Osteoblast (primary cell): ENCODE measurements around the gene KIR3DL2. TPM values are rescaled to one million over a fixed set of nuclear protein-coding genes. Genes with fewer than 3 reads are reported as not detected.
"Not testable (repeated sequence)": the region's sequence is repeated elsewhere in the genome, so short reads cannot be mapped to it uniquely, and the experiment has no call there.

Experiments
- DNase-seq: peaks from one replicate; pipeline ENCODE4 v3.0.0; 2011; ENCODE audit warnings: low spot score, mixed read lengths; ENCODE audit not compliant: insufficient read length; ENCODE audit errors: missing footprints
- H2AFZ ChIP-seq: 2 replicates; pipeline ENCODE4 v1.6.0; 2011; ENCODE audit warnings: mild to moderate bottlenecking, low read length
- H3K27ac ChIP-seq: 2 replicates; pipeline ENCODE4 v1.5.1; 2011; ENCODE audit warnings: mild to moderate bottlenecking, low read depth, low read length, moderate library complexity
- H3K27me3 ChIP-seq: 2 replicates; pipeline ENCODE4 v1.6.0; 2012; ENCODE audit warnings: mild to moderate bottlenecking, control low read depth, inconsistent platforms, low read length, moderate library complexity; ENCODE audit not compliant: insufficient read depth
- H3K36me3 ChIP-seq: 2 replicates; pipeline ENCODE4 v1.5.1; 2011; ENCODE audit warnings: mild to moderate bottlenecking, low read length, control low read depth, moderate library complexity; ENCODE audit not compliant: insufficient read depth
- H3K4me1 ChIP-seq: 2 replicates; pipeline ENCODE4 v1.5.1; 2011; ENCODE audit warnings: mild to moderate bottlenecking, low read length, control low read depth, moderate library complexity; ENCODE audit not compliant: insufficient read depth
- H3K4me2 ChIP-seq: 2 replicates; pipeline ENCODE4 v1.6.0; 2011; ENCODE audit warnings: mild to moderate bottlenecking, low read length; ENCODE audit not compliant: insufficient read depth
- H3K4me3 ChIP-seq: fragments of 200-600 bp; sonication (generic); 3 replicates; pipeline ENCODE4 v1.5.1; 2012; ENCODE audit warnings: mild to moderate bottlenecking, low read length, inconsistent platforms; ENCODE audit not compliant: insufficient read depth
- H3K79me2 ChIP-seq: 2 replicates; pipeline ENCODE4 v1.6.0; 2012; ENCODE audit warnings: mild to moderate bottlenecking, low read length, control low read depth, inconsistent platforms; ENCODE audit not compliant: insufficient read depth
- H3K9me3 ChIP-seq: 2 replicates; pipeline ENCODE4 v1.5.1; 2011; ENCODE audit warnings: low read depth, low read length, control low read depth
- H4K20me1 ChIP-seq: 2 replicates; pipeline ENCODE4 v1.6.0; 2012; ENCODE audit warnings: mild to moderate bottlenecking, low read length, control low read depth; ENCODE audit not compliant: insufficient read depth
- total RNA-seq: library from RNA; depleted of rRNA; stranded (reverse); fragments of >200 nt; gene quantifications from 2 replicates; pipeline ENCODE4 v1.2.3, GENCODE V29; 2012
- TF ChIP-seq, protein P1 (sequence below): IDR thresholded peaks from 2 replicates; pipeline ENCODE4 v1.5.1; 2011; ENCODE audit warnings: mild to moderate bottlenecking, low read depth, low read length, moderate library complexity; ENCODE audit errors: extremely low read depth

Gene KIR3DL2
- total RNA-seq, 1 donor: not detected

DNA sequence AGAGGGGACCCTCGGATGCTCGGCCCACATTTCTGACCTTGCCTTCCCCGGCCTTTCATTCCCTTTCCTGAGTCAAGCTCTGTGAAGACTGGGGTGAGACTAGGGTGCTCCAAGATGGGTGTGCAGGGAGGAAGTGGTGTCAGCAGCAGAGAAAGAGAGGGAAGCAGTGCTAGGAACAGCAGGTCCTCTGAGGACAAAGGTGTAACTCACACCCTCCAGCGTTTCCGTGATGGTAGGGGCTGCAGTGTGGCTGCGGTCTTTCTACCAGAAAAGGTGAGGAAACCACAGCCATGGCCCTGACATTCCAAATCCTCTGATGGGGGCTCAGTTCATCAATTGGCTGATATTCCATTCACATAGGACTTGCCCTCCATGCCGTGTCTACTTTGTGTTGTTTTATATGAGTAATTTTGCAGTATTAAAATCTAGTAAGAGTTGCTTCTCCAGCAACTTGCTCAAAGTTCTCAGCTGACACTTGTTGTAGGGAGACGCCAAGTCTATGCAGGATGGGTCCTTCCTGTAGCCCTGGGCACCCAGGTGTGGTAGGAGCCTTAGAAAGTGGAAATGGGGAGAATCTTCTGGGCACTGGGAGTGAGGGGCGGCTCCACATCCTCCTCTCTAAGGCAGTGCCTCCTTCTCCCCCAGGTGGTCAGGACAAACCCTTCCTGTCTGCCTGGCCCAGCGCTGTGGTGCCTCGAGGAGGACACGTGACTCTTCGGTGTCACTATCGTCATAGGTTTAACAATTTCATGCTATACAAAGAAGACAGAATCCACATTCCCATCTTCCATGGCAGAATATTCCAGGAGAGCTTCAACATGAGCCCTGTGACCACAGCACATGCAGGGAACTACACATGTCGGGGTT, 32.3 kb upstream of the KIR3DL2 start:
- no peak overlapping the region for H3K4me2 ChIP-seq
- no peak for DNase-seq
- no peak overlapping the region for H2AFZ ChIP-seq

DNA sequence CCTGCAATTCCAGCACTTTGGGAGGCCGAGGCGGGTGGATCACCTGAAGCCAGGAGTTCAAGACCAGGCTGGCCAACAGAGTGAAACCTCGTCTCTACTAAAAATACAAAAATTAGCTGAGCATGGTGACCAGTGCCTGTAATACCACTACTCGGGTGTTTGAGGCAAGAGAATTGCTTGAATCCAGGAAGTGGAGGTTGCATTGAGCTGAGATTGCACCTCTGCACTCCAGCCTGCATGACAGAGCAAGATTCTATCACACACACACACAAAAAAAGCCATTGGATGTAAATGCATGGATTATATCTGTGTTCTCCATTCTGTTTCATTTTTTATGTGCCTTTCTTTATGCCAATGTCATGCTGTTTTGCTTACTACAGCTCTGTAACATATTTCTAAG, 25.8 kb upstream of the KIR3DL2 start:
- not testable (repeated sequence) for H3K79me2 ChIP-seq, H3K4me1 ChIP-seq, DNase-seq, H3K36me3 ChIP-seq, H3K27me3 ChIP-seq, H3K27ac ChIP-seq, H3K4me3 ChIP-seq, H3K9me3 ChIP-seq, H3K4me2 ChIP-seq, H4K20me1 ChIP-seq, H2AFZ ChIP-seq

More for the DNA sequence above, 32.3 kb upstream of the KIR3DL2 start:
- Histone ChIP-seq H3K36me3 (no peaks in the 10 kb centered on the region), H3K4me1 (no peaks in the 10 kb centered on the region), H3K27ac (no peak overlapping the region), H3K79me2 (no peaks in the 10 kb centered on the region), H3K27me3 (no peaks in the 10 kb centered on the region), H3K4me3 (no peak overlapping the region), H4K20me1 (no peaks in the 10 kb centered on the region), H3K9me3 (no peaks in the 10 kb centered on the region)
- TF ChIP-seq, protein P1, sequence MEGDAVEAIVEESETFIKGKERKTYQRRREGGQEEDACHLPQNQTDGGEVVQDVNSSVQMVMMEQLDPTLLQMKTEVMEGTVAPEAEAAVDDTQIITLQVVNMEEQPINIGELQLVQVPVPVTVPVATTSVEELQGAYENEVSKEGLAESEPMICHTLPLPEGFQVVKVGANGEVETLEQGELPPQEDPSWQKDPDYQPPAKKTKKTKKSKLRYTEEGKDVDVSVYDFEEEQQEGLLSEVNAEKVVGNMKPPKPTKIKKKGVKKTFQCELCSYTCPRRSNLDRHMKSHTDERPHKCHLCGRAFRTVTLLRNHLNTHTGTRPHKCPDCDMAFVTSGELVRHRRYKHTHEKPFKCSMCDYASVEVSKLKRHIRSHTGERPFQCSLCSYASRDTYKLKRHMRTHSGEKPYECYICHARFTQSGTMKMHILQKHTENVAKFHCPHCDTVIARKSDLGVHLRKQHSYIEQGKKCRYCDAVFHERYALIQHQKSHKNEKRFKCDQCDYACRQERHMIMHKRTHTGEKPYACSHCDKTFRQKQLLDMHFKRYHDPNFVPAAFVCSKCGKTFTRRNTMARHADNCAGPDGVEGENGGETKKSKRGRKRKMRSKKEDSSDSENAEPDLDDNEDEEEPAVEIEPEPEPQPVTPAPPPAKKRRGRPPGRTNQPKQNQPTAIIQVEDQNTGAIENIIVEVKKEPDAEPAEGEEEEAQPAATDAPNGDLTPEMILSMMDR: no peak

DNA sequence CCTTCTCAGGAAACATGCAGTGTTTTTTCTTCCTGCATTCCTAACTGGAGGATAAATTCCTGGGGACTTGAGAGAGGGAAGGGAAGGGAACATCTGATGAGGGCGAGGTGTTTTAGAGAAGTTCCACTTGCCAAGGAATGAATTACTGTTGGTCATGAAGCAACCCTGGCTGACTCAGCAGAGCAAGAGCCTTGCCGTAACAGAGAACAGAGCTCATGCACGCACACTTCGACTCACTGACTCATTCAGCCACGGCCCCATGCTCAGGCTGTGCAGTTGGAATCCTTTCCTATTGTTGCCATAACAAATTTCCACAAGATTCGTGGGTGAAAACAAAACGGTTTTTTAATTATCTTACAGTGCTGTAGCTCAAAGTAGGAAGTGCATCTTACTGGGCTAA, 24.9 kb upstream of the KIR3DL2 start:
- not testable (repeated sequence) for H3K4me1 ChIP-seq, H2AFZ ChIP-seq, H3K27me3 ChIP-seq, H3K27ac ChIP-seq, DNase-seq, H4K20me1 ChIP-seq, H3K79me2 ChIP-seq, H3K4me3 ChIP-seq, H3K9me3 ChIP-seq, H3K4me2 ChIP-seq, H3K36me3 ChIP-seq

DNA sequence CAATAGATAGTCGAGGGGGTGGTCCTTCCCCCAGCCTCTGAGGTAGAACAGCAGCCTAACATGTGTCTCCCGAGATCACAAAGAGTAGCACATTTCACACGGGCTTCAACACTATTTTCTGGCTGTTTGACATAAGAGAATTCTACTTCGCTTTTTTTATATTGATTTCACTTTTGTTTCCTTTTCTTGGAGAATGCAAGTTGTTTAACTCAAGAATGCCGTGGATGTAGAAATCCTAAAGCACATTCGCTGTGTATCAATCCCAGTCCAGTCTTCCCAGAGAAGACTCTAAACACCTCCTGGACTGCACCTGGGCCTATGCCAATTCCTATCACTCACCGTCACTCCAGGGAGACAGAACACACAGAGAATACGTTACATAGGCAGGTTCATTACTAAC, 22.2 kb upstream of the KIR3DL2 start:
- not testable (repeated sequence) for H3K27ac ChIP-seq, H3K4me1 ChIP-seq, H3K27me3 ChIP-seq, H3K4me3 ChIP-seq, H3K9me3 ChIP-seq, H3K79me2 ChIP-seq, H2AFZ ChIP-seq, H4K20me1 ChIP-seq, H3K4me2 ChIP-seq, DNase-seq, H3K36me3 ChIP-seq

DNA sequence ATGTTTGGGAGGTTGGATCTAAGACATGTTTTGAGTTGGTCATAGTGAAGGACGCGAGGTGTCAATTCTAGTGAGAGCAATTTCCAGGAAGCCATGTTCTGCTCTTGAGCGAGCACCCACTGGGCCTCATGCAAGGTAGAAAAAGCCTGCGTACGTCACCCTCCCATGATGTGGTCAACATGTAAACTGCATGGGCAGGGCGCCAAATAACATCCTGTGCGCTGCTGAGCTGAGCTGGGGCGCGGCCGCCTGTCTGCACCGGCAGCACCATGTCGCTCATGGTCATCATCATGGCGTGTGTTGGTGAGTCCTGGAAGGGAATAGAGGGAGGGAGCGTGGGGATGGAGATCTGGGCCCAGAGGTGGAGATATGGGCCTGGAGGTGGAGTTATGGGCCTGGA, 17.7 kb upstream of the KIR3DL2 start, which contains the start of gene KIR2DS4:
Gene KIR2DS4 (plus strand): TSS at position 181 of the 400 bp plus-strand sequence.
- H3K27me3 ChIP-seq, H2AFZ ChIP-seq, H3K36me3 ChIP-seq, H3K79me2 ChIP-seq, H3K4me1 ChIP-seq, DNase-seq, H3K9me3 ChIP-seq, H3K4me3 ChIP-seq, H3K4me2 ChIP-seq, H4K20me1 ChIP-seq, H3K27ac ChIP-seq: not testable (repeated sequence)

DNA sequence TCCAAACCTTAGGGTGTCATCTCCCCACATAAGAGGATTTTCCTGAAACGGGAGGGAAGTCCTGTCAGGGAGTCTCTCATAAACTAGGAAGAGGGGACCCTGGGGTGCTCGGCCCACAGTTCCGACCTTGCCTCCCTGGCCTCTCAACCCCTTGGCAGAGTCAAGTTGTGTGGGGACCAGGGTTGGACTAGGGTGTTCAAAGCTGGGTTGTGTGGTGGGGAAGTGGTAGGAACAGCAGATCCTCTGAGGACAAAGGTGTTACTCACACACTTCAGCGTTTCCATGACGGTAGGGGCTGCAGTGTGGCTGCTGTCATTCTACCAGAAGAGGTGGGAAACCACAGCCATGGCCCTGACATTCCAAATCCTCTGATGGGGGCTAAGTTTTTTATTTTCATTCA, 15.1 kb upstream of the KIR3DL2 start:
- not testable (repeated sequence) for H3K9me3 ChIP-seq, H3K79me2 ChIP-seq, DNase-seq, H3K4me3 ChIP-seq, H3K27me3 ChIP-seq, H3K36me3 ChIP-seq, H3K27ac ChIP-seq, H2AFZ ChIP-seq, H3K4me1 ChIP-seq, H4K20me1 ChIP-seq, H3K4me2 ChIP-seq

DNA sequence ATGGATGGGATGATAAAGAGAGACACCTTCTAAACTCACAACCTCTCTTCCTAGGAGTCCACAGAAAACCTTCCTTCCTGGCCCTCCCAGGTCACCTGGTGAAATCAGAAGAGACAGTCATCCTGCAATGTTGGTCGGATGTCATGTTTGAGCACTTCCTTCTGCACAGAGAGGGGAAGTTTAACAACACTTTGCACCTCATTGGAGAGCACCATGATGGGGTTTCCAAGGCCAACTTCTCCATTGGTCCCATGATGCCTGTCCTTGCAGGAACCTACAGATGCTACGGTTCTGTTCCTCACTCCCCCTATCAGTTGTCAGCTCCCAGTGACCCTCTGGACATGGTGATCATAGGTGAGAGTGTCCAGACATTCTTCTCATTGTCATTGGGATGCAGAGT, 12.7 kb upstream of the KIR3DL2 start:
- H3K27ac ChIP-seq: not testable (repeated sequence)

DNA sequence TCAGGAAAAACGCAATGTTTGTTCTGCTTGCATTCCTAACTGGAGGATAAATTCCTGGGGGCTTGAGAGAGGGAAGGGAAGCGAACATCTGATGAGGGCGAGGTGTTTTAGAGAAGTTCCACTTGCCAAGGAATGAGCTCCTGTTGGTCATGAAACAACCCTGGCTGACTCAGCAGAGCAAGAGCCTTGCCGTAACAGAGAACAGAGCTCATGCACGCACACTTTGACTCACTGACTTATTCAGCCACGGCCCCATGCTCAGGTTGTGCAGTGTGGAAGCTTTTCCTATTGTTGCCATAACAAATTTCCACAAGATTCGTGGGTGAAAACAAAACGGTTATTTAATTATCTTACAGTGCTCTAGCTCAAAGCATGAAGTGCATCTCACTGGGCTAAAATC, 7.1 kb upstream of the KIR3DL2 start:
- not testable (repeated sequence) for DNase-seq, H4K20me1 ChIP-seq, H3K9me3 ChIP-seq, H3K4me1 ChIP-seq, H2AFZ ChIP-seq, H3K79me2 ChIP-seq, H3K4me2 ChIP-seq, H3K27ac ChIP-seq, H3K27me3 ChIP-seq, H3K4me3 ChIP-seq, H3K36me3 ChIP-seq

More for the DNA sequence above, 12.7 kb upstream of the KIR3DL2 start:
- not testable (repeated sequence) for H3K79me2 ChIP-seq, H3K4me2 ChIP-seq, H3K36me3 ChIP-seq, H4K20me1 ChIP-seq, DNase-seq, H3K9me3 ChIP-seq, H3K27me3 ChIP-seq, H3K4me3 ChIP-seq, H2AFZ ChIP-seq, H3K4me1 ChIP-seq
